Astrocyte of the cerebellum (primary cell): ENCODE results near the gene GPC1.

Source experiments
- DNase-seq: peaks from one replicate; pipeline ENCODE4 v3.0.0-alpha.2; 2011; ENCODE audit warnings: low read depth
- H3K4me3 ChIP-seq: 2 replicates; pipeline ENCODE4 v1.5.1; 2011; ENCODE audit warnings: mild to moderate bottlenecking, low read depth, low read length, moderate library complexity
- in situ Hi-C: cut with HindIII; loops from 2 replicates; pipeline ENCODE4 v1.10.0; 2017; ENCODE audit warnings: low sequenced_read_pairs
- TF ChIP-seq, protein P1 (sequence below): IDR thresholded peaks from 2 replicates; pipeline ENCODE4 v1.5.1; 2012; ENCODE audit warnings: low read length, low read depth, moderate library complexity, mild to moderate bottlenecking; ENCODE audit errors: missing control alignments

GPC1 gene

GRCh38 chr2:240456447-240457222, 21.2 kb downstream of the GPC1 start:
- DNase-seq = no peak
- in situ Hi-C loops = no loop called here
- TF ChIP-seq, protein P1, sequence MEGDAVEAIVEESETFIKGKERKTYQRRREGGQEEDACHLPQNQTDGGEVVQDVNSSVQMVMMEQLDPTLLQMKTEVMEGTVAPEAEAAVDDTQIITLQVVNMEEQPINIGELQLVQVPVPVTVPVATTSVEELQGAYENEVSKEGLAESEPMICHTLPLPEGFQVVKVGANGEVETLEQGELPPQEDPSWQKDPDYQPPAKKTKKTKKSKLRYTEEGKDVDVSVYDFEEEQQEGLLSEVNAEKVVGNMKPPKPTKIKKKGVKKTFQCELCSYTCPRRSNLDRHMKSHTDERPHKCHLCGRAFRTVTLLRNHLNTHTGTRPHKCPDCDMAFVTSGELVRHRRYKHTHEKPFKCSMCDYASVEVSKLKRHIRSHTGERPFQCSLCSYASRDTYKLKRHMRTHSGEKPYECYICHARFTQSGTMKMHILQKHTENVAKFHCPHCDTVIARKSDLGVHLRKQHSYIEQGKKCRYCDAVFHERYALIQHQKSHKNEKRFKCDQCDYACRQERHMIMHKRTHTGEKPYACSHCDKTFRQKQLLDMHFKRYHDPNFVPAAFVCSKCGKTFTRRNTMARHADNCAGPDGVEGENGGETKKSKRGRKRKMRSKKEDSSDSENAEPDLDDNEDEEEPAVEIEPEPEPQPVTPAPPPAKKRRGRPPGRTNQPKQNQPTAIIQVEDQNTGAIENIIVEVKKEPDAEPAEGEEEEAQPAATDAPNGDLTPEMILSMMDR = no peak
- no peak overlapping the region for H3K4me3 ChIP-seq

GRCh38 chr2:240457223-240458043, 22.0 kb downstream of the GPC1 start:
- in situ Hi-C loops = no loop called here
- H3K4me3 ChIP-seq = no peak overlapping the region
- DNase-seq = no peak
- TF ChIP-seq, protein P1 = no peak

DNA sequence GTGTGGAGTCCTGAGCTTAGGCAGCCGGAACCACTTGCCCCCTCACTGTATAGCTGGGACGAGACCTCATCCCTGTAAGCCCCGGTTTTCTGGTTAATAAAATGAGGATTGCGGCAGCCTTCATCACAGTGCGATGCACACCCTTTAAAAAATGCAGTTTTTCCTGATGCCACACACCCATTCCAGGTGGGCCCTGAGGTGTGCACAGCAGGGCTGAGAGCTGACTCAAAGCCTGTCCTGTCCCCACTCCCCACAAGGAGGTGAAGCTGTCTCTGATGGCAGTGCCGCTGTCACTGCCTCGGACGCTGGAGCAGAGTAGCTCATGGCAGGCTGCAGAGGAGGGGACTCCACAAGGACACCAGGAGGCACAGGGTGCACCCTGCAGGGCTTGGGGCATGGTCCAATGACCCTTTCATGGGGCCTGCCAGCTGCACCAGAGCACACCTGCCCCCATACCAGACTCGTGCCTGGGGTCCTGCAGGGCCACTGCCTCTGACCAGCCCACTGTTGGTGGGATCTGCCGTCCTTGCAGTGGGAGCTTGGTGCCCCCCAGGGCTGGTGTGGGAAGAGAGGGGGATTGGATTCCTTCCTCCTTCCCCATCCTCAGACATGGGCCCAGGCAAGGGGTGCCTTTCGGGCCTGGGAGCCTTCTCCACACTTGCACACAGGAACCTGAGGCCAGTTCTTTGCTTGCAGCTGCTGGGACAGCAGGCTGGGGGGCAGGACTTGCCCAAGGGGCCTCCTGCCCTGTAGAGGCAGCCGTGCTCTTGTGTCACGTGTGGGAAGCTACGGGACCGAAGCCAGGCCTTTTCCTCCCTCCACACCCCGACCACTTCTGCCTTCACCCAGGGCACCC, 22.8 kb downstream of the GPC1 start:
- in situ Hi-C loops = no loop called here

DNA sequence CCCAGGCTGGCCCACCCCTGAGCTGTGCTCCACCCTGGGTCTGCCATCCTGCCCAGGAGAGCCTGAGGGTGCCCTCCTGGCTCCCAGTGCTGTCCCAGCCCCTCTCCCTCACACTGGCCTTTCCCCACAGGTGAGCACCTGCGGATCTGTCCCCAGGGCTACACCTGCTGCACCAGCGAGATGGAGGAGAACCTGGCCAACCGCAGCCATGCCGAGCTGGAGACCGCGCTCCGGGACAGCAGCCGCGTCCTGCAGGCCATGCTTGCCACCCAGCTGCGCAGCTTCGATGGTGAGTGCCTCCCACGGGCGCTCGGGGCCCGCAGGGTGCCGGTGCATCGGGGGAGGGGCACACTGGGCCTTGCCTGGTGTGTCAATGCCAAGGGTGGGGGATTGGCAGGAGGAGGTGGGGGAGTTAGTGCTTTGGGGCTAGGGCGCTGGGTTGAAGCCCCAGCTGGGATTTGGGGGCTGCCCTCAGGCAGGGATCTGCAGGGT, 23.5 kb downstream of the GPC1 start:
- H3K4me3 ChIP-seq = no peak overlapping the region
- in situ Hi-C loops = no loop called here
- no peak for DNase-seq
- TF ChIP-seq, protein P1 = no peak

More for the DNA sequence above, 22.8 kb downstream of the GPC1 start:
- DNase-seq = no peak
- no peak overlapping the region for H3K4me3 ChIP-seq
- TF ChIP-seq, protein P1 = no peak

DNA sequence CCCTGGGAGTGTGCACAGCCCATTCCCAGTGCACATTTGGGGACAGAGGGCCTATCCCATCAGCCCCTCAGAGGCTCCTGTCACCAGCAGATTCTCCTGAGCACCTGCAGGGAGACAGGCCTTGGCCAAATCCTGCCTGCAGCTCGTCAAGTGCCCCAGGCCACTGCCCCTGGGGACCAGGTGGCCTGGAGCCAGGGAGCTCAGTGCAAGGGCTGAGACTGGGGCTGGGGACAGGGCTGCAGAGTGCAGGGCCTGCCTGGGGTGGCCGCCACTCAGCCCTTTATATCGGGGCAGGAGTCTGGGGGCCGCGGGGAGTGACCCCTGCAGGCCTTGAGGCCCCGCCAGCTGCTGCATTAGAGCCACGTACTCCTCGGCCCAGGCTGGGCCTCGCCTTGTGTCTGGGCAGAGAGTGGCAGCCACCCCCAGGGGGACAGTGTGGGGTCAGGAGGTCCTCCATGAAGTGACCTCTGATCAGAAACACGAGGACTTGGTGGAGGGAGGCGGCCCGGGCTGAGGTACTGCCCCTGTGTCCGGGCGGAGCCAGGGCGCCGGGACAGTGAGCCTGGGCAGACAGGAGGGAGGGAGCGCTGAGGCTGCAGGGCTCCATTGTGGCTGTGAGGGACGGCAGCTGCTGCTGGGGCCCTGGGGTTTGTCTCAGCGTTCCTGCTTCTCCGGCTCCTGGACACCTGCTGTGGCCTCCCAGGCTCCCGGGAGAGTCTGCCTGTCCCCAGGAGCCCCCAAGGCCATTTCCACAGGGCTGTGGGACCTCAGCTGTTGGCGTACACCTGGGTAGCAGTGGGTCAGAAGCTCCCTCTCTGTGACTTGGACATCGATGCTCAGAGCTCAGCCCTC, 24.2 kb downstream of the GPC1 start:
- no peak for DNase-seq
- TF ChIP-seq, protein P1 = no peak
- in situ Hi-C loops = no loop called here
- no peak overlapping the region for H3K4me3 ChIP-seq
